ENCODE measurements around the gene STRN. TPM values are rescaled to one million over a fixed set of nuclear protein-coding genes. Genes with fewer than 3 reads are reported as not detected.
"Not testable (repeated sequence)": the region's sequence is repeated elsewhere in the genome, so short reads cannot be mapped to it uniquely, and the experiment has no call there.

STRN gene
- polyA plus RNA-seq, 12 donors, result 19.1 to 27.7 (median 24.1) TPM; not detected in 1

GRCh38 chr2:36912695-36913094, 53.6 kb downstream of the STRN start:
- DNase-seq, result no peak

- DNase-seq, result no peak
Measured at GRCh38 chr2:36911012-36911411, 55.3 kb downstream of the STRN start.

- no peak for DNase-seq
Measured at GRCh38 chr2:36906277-36906676, 60.1 kb downstream of the STRN start.

GRCh38 chr2:36904636-36905035, 61.7 kb downstream of the STRN start:
- DNase-seq, result no peak

- DNase-seq, result no peak
Measured at GRCh38 chr2:36902385-36903120, 63.8 kb downstream of the STRN start.

- no peak for DNase-seq
Measured at GRCh38 chr2:36892805-36893204, 73.5 kb downstream of the STRN start.

- DNase-seq, result no peak
Measured at GRCh38 chr2:36889795-36890194, 76.5 kb downstream of the STRN start.

- DNase-seq, result not testable (repeated sequence)
Measured at GRCh38 chr2:36887095-36887494, 79.2 kb downstream of the STRN start.

- DNase-seq, result no peak
Measured at GRCh38 chr2:36886664-36887063, 79.7 kb downstream of the STRN start.

- DNase-seq, result no peak
Measured at GRCh38 chr2:36885605-36886004, 80.7 kb downstream of the STRN start.

- no peak for DNase-seq
Measured at GRCh38 chr2:36882532-36882931, 83.8 kb downstream of the STRN start.

GRCh38 chr2:36881816-36882215, 84.5 kb downstream of the STRN start:
- DNase-seq, result no peak

GRCh38 chr2:36878429-36878828, 87.9 kb downstream of the STRN start:
- no peak for DNase-seq

GRCh38 chr2:36871068-36871707, 95.1 kb downstream of the STRN start:
- DNase-seq, result no peak

GRCh38 chr2:36869606-36870005, 96.7 kb downstream of the STRN start:
- DNase-seq, result no peak

- no peak for DNase-seq
Measured at GRCh38 chr2:36861896-36862295, 104.4 kb downstream of the STRN start.

- DNase-seq, result no peak
Measured at GRCh38 chr2:36859366-36859792, 107.0 kb downstream of the STRN start.

- no peak for DNase-seq
Measured at GRCh38 chr2:36858551-36859365, 107.6 kb downstream of the STRN start.

GRCh38 chr2:36857713-36858112, 108.6 kb downstream of the STRN start:
- no peak for DNase-seq

- DNase-seq, result no peak
Measured at GRCh38 chr2:36855429-36855828, 110.9 kb downstream of the STRN start.

- DNase-seq, result no peak
Measured at GRCh38 chr2:36854241-36854640, 112.1 kb downstream of the STRN start.

GRCh38 chr2:36849265-36849664, 117.1 kb downstream of the STRN start:
- DNase-seq, result no peak

- DNase-seq, result no peak
Measured at GRCh38 chr2:36843838-36844237, 122.5 kb downstream of the STRN start.
